Suprapubic skin (tissue), 4 donors: ENCODE measurements around the gene CDC16. TPM values are rescaled to one million over a fixed set of nuclear protein-coding genes. Genes with fewer than 3 reads are reported as not detected.

ENCODE experiments used
- DNase-seq, 2 donors: peaks; one replicate each; pipeline ENCODE4 v3.0.0-alpha.2; 2019; ENCODE audit warnings: low spot score in 2 of 2
- H3K27ac ChIP-seq: fragments of 200-600 bp; sonication (generic); one replicate; pipeline ENCODE4 v1.5.1; 2019
- H3K27me3 ChIP-seq: fragments of 200-600 bp; sonication (generic); one replicate; pipeline ENCODE4 v1.5.1; 2019
- H3K36me3 ChIP-seq: fragments of 200-600 bp; sonication (generic); one replicate; pipeline ENCODE4 v1.5.1; 2019
- H3K4me1 ChIP-seq: fragments of 200-600 bp; sonication (generic); one replicate; pipeline ENCODE4 v1.5.1; 2019
- H3K4me3 ChIP-seq: fragments of 200-600 bp; sonication (generic); one replicate; pipeline ENCODE4 v1.5.1; 2019; ENCODE audit warnings: mild to moderate bottlenecking
- H3K9me3 ChIP-seq: fragments of 200-600 bp; sonication (generic); one replicate; pipeline ENCODE4 v1.5.1; 2019
- CTCF ChIP-seq, 2 donors: fragments of 200-600 bp in 1 of 2; fragments of 450-650 bp in 1 of 2; sonication (generic) in 1 of 2; IDR thresholded peaks; one replicate each; pipeline ENCODE4 v1.5.1; 2016 to 2019; ENCODE audit warnings: antibody characterized with exemption in 2 of 2, mild to moderate bottlenecking in 1 of 2, moderate library complexity in 1 of 2
- EP300 ChIP-seq: sonication (generic); formaldehyde crosslinking; IDR thresholded peaks from one replicate; pipeline ENCODE4 v1.6.1; 2017; ENCODE audit warnings: antibody characterized with exemption
- POLR2A ChIP-seq, 2 donors: fragments of 450-650 bp; IDR thresholded peaks; one replicate each; pipeline ENCODE4 v1.6.1; 2017; ENCODE audit warnings: antibody characterized with exemption in 2 of 2, mild to moderate bottlenecking in 2 of 2, moderate library complexity in 2 of 2
- POLR2AphosphoS5 ChIP-seq, 3 donors: sonication (generic); formaldehyde crosslinking; IDR thresholded peaks; one replicate each; pipeline ENCODE4 v1.6.1; 2017; ENCODE audit warnings: antibody characterized with exemption in 3 of 3
- WGBS: methylation state at CpG from one replicate; pipeline ENCODE4 v1.1.5; 2018; 5-methylcytosine and 5-hydroxymethylcytosine counted together
- total RNA-seq, 4 donors: library from RNA; depleted of rRNA; stranded (reverse); fragments of >200 nt; gene quantifications; one replicate each; pipeline ENCODE4 v1.1.0, GENCODE V29; 2016

Gene CDC16
- total RNA-seq, 4 donors from 2014 or later = 42.5 to 210 (median 57.2) TPM

GRCh38 chr13:114227528-114227927 is 7.2 kb upstream of the CDC16 start:
- no peak overlapping the region for H3K27ac ChIP-seq
- peaks cover 26% of the 10 kb centered on the region for H3K27me3 ChIP-seq
- H3K9me3 ChIP-seq = no peaks in the 10 kb centered on the region
- H3K36me3 ChIP-seq = no peaks in the 10 kb centered on the region
- H3K4me1 ChIP-seq = peaks cover 10% of the 10 kb centered on the region
- H3K4me3 ChIP-seq = no peak overlapping the region
- no peak for TF ChIP-seq EP300
- no peak for TF ChIP-seq POLR2A (IDR thresholded peaks at IDR 0.05)
- TF ChIP-seq CTCF (IDR thresholded peaks at IDR 0.05) = no peak
- no peak for TF ChIP-seq POLR2AphosphoS5 (IDR thresholded peaks at IDR 0.05)
- no peak for DNase-seq
- WGBS = 84% methylated on average over 2 of the region's 2 CpGs

- Histone ChIP-seq H3K4me1 (peaks cover 10% of the 10 kb centered on the region), H3K36me3 (no peaks in the 10 kb centered on the region), H3K9me3 (no peaks in the 10 kb centered on the region), H3K27ac (no peak overlapping the region), H3K4me3 (no peak overlapping the region), H3K27me3 (peaks cover 26% of the 10 kb centered on the region)
- 79% methylated on average over 9 of the region's 9 CpGs for WGBS
- TF ChIP-seq EP300 (no peak), CTCF (IDR thresholded peaks at IDR 0.05) (no peak), POLR2AphosphoS5 (IDR thresholded peaks at IDR 0.05) (no peak), POLR2A (IDR thresholded peaks at IDR 0.05) (no peak)
- no peak for DNase-seq
These were observed 6.5 kb upstream of the CDC16 start for GRCh38 chr13:114228176-114228575.

GRCh38 chr13:114229506-114229905 is 5.2 kb upstream of the CDC16 start:
- 71% methylated on average over 4 of the region's 4 CpGs for WGBS
- Histone ChIP-seq H3K36me3 (no peaks in the 10 kb centered on the region), H3K4me3 (no peak overlapping the region), H3K9me3 (no peaks in the 10 kb centered on the region), H3K4me1 (peaks cover 10% of the 10 kb centered on the region), H3K27ac (no peak overlapping the region), H3K27me3 (peaks cover 26% of the 10 kb centered on the region)
- TF ChIP-seq EP300 (no peak), POLR2A (IDR thresholded peaks at IDR 0.05) (no peak), POLR2AphosphoS5 (IDR thresholded peaks at IDR 0.05) (no peak), CTCF (IDR thresholded peaks at IDR 0.05) (no peak)
- no peak for DNase-seq

- no peaks in the 10 kb centered on the region for H3K9me3 ChIP-seq
- no peak overlapping the region for H3K4me3 ChIP-seq
- peaks cover 10% of the 10 kb centered on the region for H3K4me1 ChIP-seq
- H3K27me3 ChIP-seq = peaks cover 26% of the 10 kb centered on the region
- DNase-seq = no peak
- TF ChIP-seq CTCF (IDR thresholded peaks at IDR 0.05) (no peak), EP300 (no peak), POLR2AphosphoS5 (IDR thresholded peaks at IDR 0.05) (no peak), POLR2A (IDR thresholded peaks at IDR 0.05) (no peak)
- no peaks in the 10 kb centered on the region for H3K36me3 ChIP-seq
- WGBS = 60% methylated on average over 7 of the region's 7 CpGs
- no peak overlapping the region for H3K27ac ChIP-seq
These were observed 4.6 kb upstream of the CDC16 start for GRCh38 chr13:114230117-114230516.

- WGBS = 44% methylated on average over 3 of the region's 3 CpGs
- Histone ChIP-seq H3K9me3 (no peaks in the 10 kb centered on the region), H3K27ac (no peak overlapping the region), H3K4me1 (peaks cover 12% of the 10 kb centered on the region), H3K4me3 (no peak overlapping the region), H3K36me3 (no peaks in the 10 kb centered on the region), H3K27me3 (peaks cover 26% of the 10 kb centered on the region)
- no peak for DNase-seq
- no peak for TF ChIP-seq POLR2AphosphoS5 (IDR thresholded peaks at IDR 0.05)
- TF ChIP-seq EP300 = no peak
- TF ChIP-seq POLR2A (IDR thresholded peaks at IDR 0.05) = no peak
- no peak for TF ChIP-seq CTCF (IDR thresholded peaks at IDR 0.05)
These were observed 4.1 kb upstream of the CDC16 start for GRCh38 chr13:114230575-114230974.
